ENCODE measurements around the gene CHST14. TPM values are rescaled to one million over a fixed set of nuclear protein-coding genes. Genes with fewer than 3 reads are reported as not detected.

Gene CHST14, protein sequence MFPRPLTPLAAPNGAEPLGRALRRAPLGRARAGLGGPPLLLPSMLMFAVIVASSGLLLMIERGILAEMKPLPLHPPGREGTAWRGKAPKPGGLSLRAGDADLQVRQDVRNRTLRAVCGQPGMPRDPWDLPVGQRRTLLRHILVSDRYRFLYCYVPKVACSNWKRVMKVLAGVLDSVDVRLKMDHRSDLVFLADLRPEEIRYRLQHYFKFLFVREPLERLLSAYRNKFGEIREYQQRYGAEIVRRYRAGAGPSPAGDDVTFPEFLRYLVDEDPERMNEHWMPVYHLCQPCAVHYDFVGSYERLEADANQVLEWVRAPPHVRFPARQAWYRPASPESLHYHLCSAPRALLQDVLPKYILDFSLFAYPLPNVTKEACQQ
- 12.4 TPM for polyA plus RNA-seq (2013, experiment 1 of 2)
- 12.4 TPM for polyA plus RNA-seq (2013, experiment 2 of 2)

DNA sequence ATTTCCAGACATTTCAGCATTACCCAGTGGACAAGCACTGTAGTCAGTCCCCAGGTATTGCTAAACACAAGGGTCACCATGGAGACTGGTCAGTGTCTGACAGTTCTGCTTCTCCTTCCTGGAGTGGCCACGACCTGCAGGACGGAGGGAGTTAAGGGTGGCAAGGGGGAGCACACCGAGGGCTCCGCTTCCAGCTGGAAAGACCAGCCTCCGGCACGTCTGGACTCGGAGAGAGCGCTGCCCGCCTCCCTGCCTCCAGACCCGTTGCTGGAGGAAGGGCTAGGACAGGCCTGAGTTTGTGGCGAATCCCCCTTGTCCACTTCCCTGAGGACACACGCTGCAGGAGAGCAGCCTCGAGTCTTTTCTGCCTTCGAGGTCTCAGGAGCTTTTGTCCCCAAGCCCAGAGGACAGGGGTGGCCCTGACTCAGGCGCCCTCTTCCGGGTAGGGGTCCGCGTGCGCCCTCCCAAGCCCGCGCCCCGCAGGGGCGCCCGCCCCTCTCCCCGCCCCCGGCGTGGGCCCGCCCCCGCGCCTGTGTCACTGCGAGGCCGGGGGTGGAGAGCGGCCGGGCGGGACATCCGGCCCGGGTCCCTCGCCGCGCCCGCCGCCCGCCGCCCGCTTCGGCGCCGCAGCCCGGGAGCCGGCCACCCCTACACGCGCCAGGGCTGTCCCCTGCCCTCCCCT, at the start of gene CHST14:
CHST14 (plus strand) TSS at position 562 of the 682 bp plus-strand sequence. CDS start 230 bp downstream, outside the sequence.
- Histone ChIP-seq H3K79me1 (ENCODE audit: low read length) (peaks cover 2% of the 10 kb centered on the region), H3K23ac (ENCODE audit: low read length) (peak within 1 kb of the TSS; percentile 99), H3K4me2 (ENCODE audit: low read length) (peak within 1 kb of the TSS; percentile 84), H4K8ac (ENCODE audit: low read depth, low read length) (no peak within 1 kb of the TSS), H4K5ac (ENCODE audit: low read length) (no peak within 1 kb of the TSS), H3K79me2 (ENCODE audit: control insufficient read depth, insufficient read depth, low read length) (no peaks in the 10 kb centered on the region), H2AK5ac (ENCODE audit: low read length) (peak within 1 kb of the TSS; percentile 13), H3K36me3 (ENCODE audit: control insufficient read depth, insufficient read depth, low read length) (peaks cover 1% of the 10 kb centered on the region), H3K27ac (ENCODE audit: low read depth, low read length) (peak within 1 kb of the TSS; percentile 75), H3K9ac (ENCODE audit: low read length) (peak within 1 kb of the TSS; percentile 90), H2BK120ac (ENCODE audit: low read depth, low read length) (no peak within 1 kb of the TSS), H2BK5ac (ENCODE audit: low read length) (peak within 1 kb of the TSS; percentile 42), H3K4me3 (ENCODE audit: low read length) (peak within 1 kb of the TSS; percentile 56), H3K56ac (ENCODE audit: low read length) (peak within 1 kb of the TSS; percentile 95), H3K4me1 (ENCODE audit: control insufficient read depth, low read depth, low read length) (peaks cover 4% of the 10 kb centered on the region), H3K27me3 (ENCODE audit: insufficient read depth, low read length, poor library complexity) (no peaks in the 10 kb centered on the region), H3K18ac (ENCODE audit: low read length) (peak within 1 kb of the TSS; percentile 85), H3K4ac (ENCODE audit: low read depth, low read length) (peak within 1 kb of the TSS; percentile 77), H2BK15ac (replicated peaks; ENCODE audit: low read depth) (no peak within 1 kb of the TSS)
- peak; percentile 81 for DNase-seq
- no CpG with 5 or more reads among the region's 52 CpGs for WGBS (ENCODE audit: extremely low coverage, insufficient coverage, low lambda C conversion rate)

DNA sequence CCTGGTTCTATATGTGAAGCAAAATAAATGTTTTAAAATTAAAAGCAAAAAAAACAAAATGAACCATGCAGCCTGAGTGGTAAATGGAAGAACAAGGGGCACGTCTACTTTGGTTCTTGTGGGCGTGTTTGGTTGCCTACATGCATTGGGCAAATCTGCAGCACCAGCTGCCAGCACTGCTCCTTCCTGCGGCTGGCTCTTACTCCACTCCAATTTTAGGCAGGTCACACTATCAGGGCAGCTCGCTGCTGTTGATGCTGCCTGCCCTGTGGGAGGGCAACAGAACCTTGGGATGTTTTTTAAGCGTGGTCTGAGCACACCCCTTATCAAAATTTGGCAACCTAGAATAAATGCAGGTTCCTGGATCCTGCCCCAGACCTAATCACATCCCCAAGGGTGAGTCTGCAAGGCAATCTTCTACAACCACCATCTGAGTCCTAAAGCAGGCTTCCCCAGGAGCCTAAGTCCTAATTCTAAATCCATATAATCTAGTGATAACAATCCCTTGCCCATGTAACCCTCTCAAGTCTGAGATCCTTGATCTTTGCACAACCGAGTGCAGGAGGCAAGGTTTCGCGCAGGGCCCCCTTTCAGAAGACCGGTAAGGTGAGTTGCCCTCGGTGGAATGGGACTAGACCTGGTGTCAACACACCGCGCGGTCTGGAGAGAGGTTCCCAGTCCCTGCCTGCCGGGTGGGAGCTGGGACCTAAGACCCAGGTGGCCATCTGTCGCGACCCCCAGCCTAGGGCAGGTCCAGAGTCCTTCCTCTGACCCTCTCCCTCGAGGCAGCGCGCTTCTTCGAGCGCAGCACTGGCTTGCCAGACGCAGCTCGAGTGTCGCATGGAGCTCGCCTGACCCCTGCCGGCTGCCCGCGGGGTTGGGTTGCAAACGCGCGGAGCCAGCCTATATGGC, 49.3 kb upstream of the CHST14 start:
- Histone ChIP-seq H3K4ac (ENCODE audit: low read depth, low read length) (no peak overlapping the region), H3K18ac (ENCODE audit: low read length) (no peak overlapping the region), H4K8ac (ENCODE audit: low read depth, low read length) (no peak overlapping the region), H4K5ac (ENCODE audit: low read length) (no peak overlapping the region), H2BK120ac (ENCODE audit: low read depth, low read length) (no peak overlapping the region), H3K4me2 (ENCODE audit: low read length) (peak overlapping the region; percentile 37), H3K79me1 (ENCODE audit: low read length) (no peaks in the 10 kb centered on the region), H3K79me2 (ENCODE audit: control insufficient read depth, insufficient read depth, low read length) (no peaks in the 10 kb centered on the region), H3K27me3 (ENCODE audit: insufficient read depth, low read length, poor library complexity) (no peaks in the 10 kb centered on the region), H3K27ac (ENCODE audit: low read depth, low read length) (no peak overlapping the region), H3K4me1 (ENCODE audit: control insufficient read depth, low read depth, low read length) (no peaks in the 10 kb centered on the region), H3K9ac (ENCODE audit: low read length) (peak overlapping the region; percentile 61), H3K23ac (ENCODE audit: low read length) (no peak overlapping the region), H2BK15ac (replicated peaks; ENCODE audit: low read depth) (no peak overlapping the region), H2AK5ac (ENCODE audit: low read length) (no peak overlapping the region), H3K4me3 (ENCODE audit: low read length) (no peak overlapping the region), H3K36me3 (ENCODE audit: control insufficient read depth, insufficient read depth, low read length) (no peaks in the 10 kb centered on the region), H2BK5ac (ENCODE audit: low read length) (no peak overlapping the region), H3K56ac (ENCODE audit: low read length) (peak overlapping the region; percentile 80)
- WGBS (ENCODE audit: extremely low coverage, insufficient coverage, low lambda C conversion rate), result no CpG with 5 or more reads among the region's 31 CpGs
- DNase-seq, result peak; percentile 77

DNA sequence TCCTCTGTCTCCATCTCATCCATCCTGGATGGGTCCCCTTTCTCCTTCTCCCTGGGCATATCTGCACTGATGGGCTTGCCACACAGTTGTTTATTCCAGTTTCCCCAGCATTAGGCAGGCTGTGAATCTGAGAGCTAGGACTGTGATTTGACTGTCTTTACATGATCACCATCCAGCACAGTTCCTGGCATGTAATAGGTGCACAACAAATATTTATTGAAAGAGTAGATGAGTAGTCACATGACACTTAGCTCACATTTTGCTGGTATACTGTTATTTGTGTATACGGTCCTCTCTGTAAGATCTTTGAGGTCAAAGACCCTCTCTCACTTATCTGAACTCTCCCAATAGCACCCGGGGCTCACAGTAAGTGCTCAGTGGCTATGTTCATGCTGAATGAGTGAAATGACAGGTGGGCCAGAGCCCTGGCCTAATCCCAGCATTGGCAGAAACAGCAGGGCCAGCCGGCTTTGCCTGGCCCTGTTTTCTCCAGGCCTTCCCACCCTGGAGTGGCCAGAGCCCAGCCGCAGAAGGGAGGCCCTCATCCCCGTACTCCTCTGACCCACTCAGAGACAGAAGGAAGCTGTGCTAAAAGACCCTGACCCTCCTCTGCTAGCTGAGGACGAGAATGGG, 46.2 kb upstream of the CHST14 start:
- WGBS (ENCODE audit: extremely low coverage, insufficient coverage, low lambda C conversion rate), result no CpG with 5 or more reads among the region's 6 CpGs
- Histone ChIP-seq H2BK15ac (replicated peaks; ENCODE audit: low read depth) (no peak overlapping the region), H4K8ac (ENCODE audit: low read depth, low read length) (no peak overlapping the region), H3K4ac (ENCODE audit: low read depth, low read length) (no peak overlapping the region), H3K23ac (ENCODE audit: low read length) (no peak overlapping the region), H2BK120ac (ENCODE audit: low read depth, low read length) (no peak overlapping the region), H3K4me1 (ENCODE audit: control insufficient read depth, low read depth, low read length) (peaks cover 2% of the 10 kb centered on the region), H3K9ac (ENCODE audit: low read length) (no peak overlapping the region), H3K4me2 (ENCODE audit: low read length) (no peak overlapping the region), H4K5ac (ENCODE audit: low read length) (no peak overlapping the region), H3K79me2 (ENCODE audit: control insufficient read depth, insufficient read depth, low read length) (no peaks in the 10 kb centered on the region), H3K27me3 (ENCODE audit: insufficient read depth, low read length, poor library complexity) (no peaks in the 10 kb centered on the region), H3K4me3 (ENCODE audit: low read length) (no peak overlapping the region), H3K79me1 (ENCODE audit: low read length) (no peaks in the 10 kb centered on the region), H3K27ac (ENCODE audit: low read depth, low read length) (no peak overlapping the region), H2AK5ac (ENCODE audit: low read length) (no peak overlapping the region), H3K36me3 (ENCODE audit: control insufficient read depth, insufficient read depth, low read length) (no peaks in the 10 kb centered on the region), H3K18ac (ENCODE audit: low read length) (no peak overlapping the region), H2BK5ac (ENCODE audit: low read length) (no peak overlapping the region), H3K56ac (ENCODE audit: low read length) (no peak overlapping the region)
- no peak for DNase-seq

DNA sequence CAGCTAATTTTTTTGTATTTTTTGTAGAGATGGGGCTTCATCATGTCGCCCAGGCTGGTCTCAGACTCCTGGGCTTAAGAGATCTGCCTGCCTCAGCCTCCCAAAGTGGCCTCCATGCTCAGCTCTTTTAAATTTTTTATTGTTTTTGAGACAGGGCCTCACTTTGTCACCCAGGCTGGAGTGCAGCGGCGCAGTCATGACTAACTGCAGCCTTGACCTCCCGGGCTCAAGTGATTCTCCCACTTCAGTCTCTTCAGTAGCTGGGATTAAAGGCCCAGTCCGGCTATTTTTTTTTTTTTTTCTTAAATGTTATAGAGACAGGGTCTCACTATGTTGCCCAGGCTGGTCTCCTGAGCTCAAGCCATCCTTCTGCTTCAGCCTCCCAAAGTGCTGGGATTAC, 45.1 kb upstream of the CHST14 start:
- no peak overlapping the region for H2BK15ac ChIP-seq (replicated peaks; ENCODE audit: low read depth)
- H3K4me2 ChIP-seq (ENCODE audit: low read length), result no peak overlapping the region
- no peak overlapping the region for H4K5ac ChIP-seq (ENCODE audit: low read length)
- H4K8ac ChIP-seq (ENCODE audit: low read depth, low read length), result no peak overlapping the region
- no peak overlapping the region for H3K27ac ChIP-seq (ENCODE audit: low read depth, low read length)
- H2AK5ac ChIP-seq (ENCODE audit: low read length), result no peak overlapping the region
- peaks cover 7% of the 10 kb centered on the region for H3K4me1 ChIP-seq (ENCODE audit: control insufficient read depth, low read depth, low read length)
- WGBS (ENCODE audit: extremely low coverage, insufficient coverage, low lambda C conversion rate), result no CpG with 5 or more reads among the region's 5 CpGs
- no peaks in the 10 kb centered on the region for H3K27me3 ChIP-seq (ENCODE audit: insufficient read depth, low read length, poor library complexity)
- no peak for DNase-seq
- no peak overlapping the region for H3K4ac ChIP-seq (ENCODE audit: low read depth, low read length)
- H3K56ac ChIP-seq (ENCODE audit: low read length), result no peak overlapping the region
- H3K79me1 ChIP-seq (ENCODE audit: low read length), result no peaks in the 10 kb centered on the region
- H3K79me2 ChIP-seq (ENCODE audit: control insufficient read depth, insufficient read depth, low read length), result no peaks in the 10 kb centered on the region
- no peak overlapping the region for H2BK5ac ChIP-seq (ENCODE audit: low read length)
- H3K9ac ChIP-seq (ENCODE audit: low read length), result no peak overlapping the region
- no peak overlapping the region for H2BK120ac ChIP-seq (ENCODE audit: low read depth, low read length)
- H3K4me3 ChIP-seq (ENCODE audit: low read length), result no peak overlapping the region
- no peak overlapping the region for H3K18ac ChIP-seq (ENCODE audit: low read length)
- H3K23ac ChIP-seq (ENCODE audit: low read length), result no peak overlapping the region
- no peaks in the 10 kb centered on the region for H3K36me3 ChIP-seq (ENCODE audit: control insufficient read depth, insufficient read depth, low read length)

DNA sequence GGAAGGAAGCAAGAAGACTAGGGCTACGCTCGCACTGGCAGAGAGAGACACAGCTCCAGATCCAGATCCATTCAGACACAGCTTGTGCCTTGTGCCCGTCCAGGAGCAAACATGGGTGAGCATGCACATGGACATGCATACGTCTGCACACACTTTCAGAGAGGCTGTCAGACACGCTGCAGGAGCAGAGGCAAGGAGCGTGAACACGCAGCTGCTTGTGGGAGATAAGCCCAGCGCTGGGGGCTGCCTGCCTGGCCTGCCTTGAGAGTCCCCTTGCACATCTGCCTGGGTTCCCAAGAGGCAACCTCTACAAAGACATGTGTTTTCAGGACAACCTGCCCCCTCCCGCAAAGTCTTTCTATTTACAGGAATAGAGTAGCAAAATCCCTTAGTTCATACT, 43.6 kb upstream of the CHST14 start:
- no peak overlapping the region for H3K4me2 ChIP-seq (ENCODE audit: low read length)
- H3K79me2 ChIP-seq (ENCODE audit: control insufficient read depth, insufficient read depth, low read length), result no peaks in the 10 kb centered on the region
- no peak overlapping the region for H3K4ac ChIP-seq (ENCODE audit: low read depth, low read length)
- H3K36me3 ChIP-seq (ENCODE audit: control insufficient read depth, insufficient read depth, low read length), result no peaks in the 10 kb centered on the region
- no peaks in the 10 kb centered on the region for H3K79me1 ChIP-seq (ENCODE audit: low read length)
- H2BK15ac ChIP-seq (replicated peaks; ENCODE audit: low read depth), result no peak overlapping the region
- no peak overlapping the region for H3K56ac ChIP-seq (ENCODE audit: low read length)
- H3K27ac ChIP-seq (ENCODE audit: low read depth, low read length), result no peak overlapping the region
- H2BK120ac ChIP-seq (ENCODE audit: low read depth, low read length), result no peak overlapping the region
- no peak overlapping the region for H4K5ac ChIP-seq (ENCODE audit: low read length)
- H2BK5ac ChIP-seq (ENCODE audit: low read length), result no peak overlapping the region
- no peak for DNase-seq
- no peak overlapping the region for H2AK5ac ChIP-seq (ENCODE audit: low read length)
- no peak overlapping the region for H4K8ac ChIP-seq (ENCODE audit: low read depth, low read length)
- no peak overlapping the region for H3K23ac ChIP-seq (ENCODE audit: low read length)
- H3K4me3 ChIP-seq (ENCODE audit: low read length), result no peak overlapping the region
- no peaks in the 10 kb centered on the region for H3K27me3 ChIP-seq (ENCODE audit: insufficient read depth, low read length, poor library complexity)
- WGBS (ENCODE audit: extremely low coverage, insufficient coverage, low lambda C conversion rate), result no CpG with 5 or more reads among the region's 9 CpGs
- peaks cover 7% of the 10 kb centered on the region for H3K4me1 ChIP-seq (ENCODE audit: control insufficient read depth, low read depth, low read length)
- no peak overlapping the region for H3K9ac ChIP-seq (ENCODE audit: low read length)
- H3K18ac ChIP-seq (ENCODE audit: low read length), result no peak overlapping the region
